ENCODE data around the gene USP3.

DNA sequence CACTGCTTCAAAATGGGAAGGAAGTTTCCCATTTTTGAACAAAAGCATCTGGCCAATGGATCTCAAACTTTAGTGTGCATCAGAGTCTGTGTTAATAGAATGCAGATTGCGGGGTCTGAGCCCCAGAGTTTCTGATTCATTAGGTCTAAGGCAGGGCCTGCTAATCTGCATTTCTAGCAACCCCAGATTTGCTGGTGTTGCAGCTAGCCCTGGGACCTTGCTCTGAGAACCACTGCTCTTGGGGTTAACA is 30.7 kb upstream of the USP3 start:
- TF ChIP-seq, protein P1, sequence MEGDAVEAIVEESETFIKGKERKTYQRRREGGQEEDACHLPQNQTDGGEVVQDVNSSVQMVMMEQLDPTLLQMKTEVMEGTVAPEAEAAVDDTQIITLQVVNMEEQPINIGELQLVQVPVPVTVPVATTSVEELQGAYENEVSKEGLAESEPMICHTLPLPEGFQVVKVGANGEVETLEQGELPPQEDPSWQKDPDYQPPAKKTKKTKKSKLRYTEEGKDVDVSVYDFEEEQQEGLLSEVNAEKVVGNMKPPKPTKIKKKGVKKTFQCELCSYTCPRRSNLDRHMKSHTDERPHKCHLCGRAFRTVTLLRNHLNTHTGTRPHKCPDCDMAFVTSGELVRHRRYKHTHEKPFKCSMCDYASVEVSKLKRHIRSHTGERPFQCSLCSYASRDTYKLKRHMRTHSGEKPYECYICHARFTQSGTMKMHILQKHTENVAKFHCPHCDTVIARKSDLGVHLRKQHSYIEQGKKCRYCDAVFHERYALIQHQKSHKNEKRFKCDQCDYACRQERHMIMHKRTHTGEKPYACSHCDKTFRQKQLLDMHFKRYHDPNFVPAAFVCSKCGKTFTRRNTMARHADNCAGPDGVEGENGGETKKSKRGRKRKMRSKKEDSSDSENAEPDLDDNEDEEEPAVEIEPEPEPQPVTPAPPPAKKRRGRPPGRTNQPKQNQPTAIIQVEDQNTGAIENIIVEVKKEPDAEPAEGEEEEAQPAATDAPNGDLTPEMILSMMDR (IDR thresholded peaks at IDR 0.05 in 4 of 5, conservative IDR thresholded peaks at IDR 0.05 in 1 of 5): no peak
- TF ChIP-seq POLR2A (IDR thresholded peaks at IDR 0.05): no peak

Data from gastrocnemius medialis (tissue), 4 donors.